ENCODE measurements around the gene TMC8.

TMC8 gene

GRCh38 chr17:78185981-78186691 is 55.6 kb downstream of the TMC8 start:
- DNase-seq = no peak

DNA sequence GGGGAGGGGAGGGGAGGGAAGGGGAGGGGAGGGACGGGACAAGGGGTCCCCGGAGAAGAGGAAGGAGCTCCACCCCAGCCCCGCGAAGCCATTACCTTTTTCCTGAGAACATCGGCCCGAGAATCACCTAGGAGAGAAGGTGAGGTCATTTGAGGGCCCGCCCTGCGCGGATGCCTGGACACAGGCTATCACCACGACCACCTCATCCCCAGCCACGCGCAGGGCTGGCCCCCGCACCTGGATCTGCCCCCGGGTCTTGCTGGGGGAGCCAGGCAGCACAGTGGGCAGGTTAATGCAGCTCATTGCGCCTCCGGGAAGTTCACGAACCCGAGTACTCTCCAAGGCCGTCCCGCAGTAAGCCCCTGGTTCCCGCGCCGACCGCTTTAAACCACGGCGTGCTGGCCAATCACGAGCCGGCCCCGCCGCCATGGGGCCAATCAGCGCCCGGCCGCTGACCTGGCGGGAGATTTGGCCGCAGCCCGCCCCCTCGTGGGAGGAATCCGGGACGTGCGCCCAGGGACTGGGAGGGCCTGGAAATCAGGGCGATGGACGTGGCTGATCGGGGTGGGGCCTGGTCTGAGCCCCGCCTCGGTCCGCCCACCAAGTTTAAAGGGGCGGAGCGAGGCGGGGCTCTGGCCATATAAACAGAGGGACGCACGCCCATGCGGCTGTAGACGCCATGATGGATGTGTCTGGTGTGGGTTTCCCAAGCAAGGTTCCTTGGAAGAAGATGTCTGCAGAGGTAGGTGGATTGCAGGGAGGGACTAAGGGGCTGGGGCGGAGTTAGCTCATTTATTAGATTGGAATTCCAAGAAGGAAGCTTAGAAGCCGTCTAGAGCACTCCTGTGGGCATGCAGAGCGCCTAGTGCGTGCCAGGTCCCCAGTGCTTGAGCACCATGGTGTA is 56.4 kb downstream of the TMC8 start, which contains the start of the genes AFMID and TK1:
Gene AFMID, plus strand, starts transcription at position 671 of the 904 bp plus-strand sequence. Its CDS starts 9 bp downstream, at position 680.
Gene TK1, minus strand, starts transcription at position 361 of the 904 bp plus-strand sequence. Its CDS starts 58 bp downstream, at position 303.
- peak; percentile 97 for DNase-seq
